Mesothelial cell of epicardium (in vitro differentiated cells): ENCODE data around the gene ACOT11. TPM values are rescaled to one million over a fixed set of nuclear protein-coding genes. Genes with fewer than 3 reads are reported as not detected.

Source experiments
- DNase-seq, 2 experiments: peaks; one replicate each; pipeline ENCODE4 v3.0.0; 2021; ENCODE audit warnings: low spot score in 2 of 2; ENCODE audit not compliant: unreplicated experiment in 2 of 2
- H3K27ac Mint-ChIP-seq: 2 replicates; pipeline ENCODE4 v1.8.0; 2021; ENCODE audit warnings: mixed read lengths
- H3K27me3 Mint-ChIP-seq: 2 replicates; pipeline ENCODE4 v1.8.0; 2021; ENCODE audit warnings: low read depth, mixed read lengths
- H3K36me3 Mint-ChIP-seq: 2 replicates; pipeline ENCODE4 v1.8.0; 2021; ENCODE audit warnings: mixed read lengths
- H3K4me1 Mint-ChIP-seq: 2 replicates; pipeline ENCODE4 v1.8.0; 2021; ENCODE audit warnings: mixed read lengths
- H3K4me3 Mint-ChIP-seq: 2 replicates; pipeline ENCODE4 v1.8.0; 2021; ENCODE audit warnings: mild to moderate bottlenecking, moderate library complexity, mixed read lengths
- H3K9me3 Mint-ChIP-seq: 2 replicates; pipeline ENCODE4 v1.8.0; 2021; ENCODE audit warnings: mixed read lengths
- CTCF ChIP-seq: fragments of 200-600 bp; sonication (generic); IDR thresholded peaks from one replicate; pipeline ENCODE4 v1.5.0; 2021; ENCODE audit warnings: antibody characterized with exemption; ENCODE audit not compliant: unreplicated experiment
- total RNA-seq: library from RNA; stranded (reverse); gene quantifications from 3 replicates; pipeline ENCODE4 v1.2.1, GENCODE V29; 2021

ACOT11 gene
- total RNA-seq, 1 donor from 2014 or later = 10.3 TPM

GRCh38 chr1:54649921-54650320, 101.9 kb downstream of the ACOT11 start:
- Mint-ChIP-seq H3K9me3 (no peaks in the 10 kb centered on the region), H3K27ac (no peak overlapping the region), H3K36me3 (no peaks in the 10 kb centered on the region), H3K27me3 (peaks cover 14% of the 10 kb centered on the region), H3K4me1 (no peaks in the 10 kb centered on the region), H3K4me3 (no peak overlapping the region)
- DNase-seq = no peak
- no peak for TF ChIP-seq CTCF

GRCh38 chr1:54650417-54650816, 102.4 kb downstream of the ACOT11 start:
- Mint-ChIP-seq H3K4me3 (no peak overlapping the region), H3K36me3 (no peaks in the 10 kb centered on the region)

GRCh38 chr1:54651608-54652007, 103.6 kb downstream of the ACOT11 start:
- no peaks in the 10 kb centered on the region for H3K4me1 Mint-ChIP-seq

More at GRCh38 chr1:54650417-54650816, 102.4 kb downstream of the ACOT11 start:
- no peak for DNase-seq
- Mint-ChIP-seq H3K27me3 (peaks cover 14% of the 10 kb centered on the region), H3K27ac (no peak overlapping the region), H3K4me1 (no peaks in the 10 kb centered on the region), H3K9me3 (no peaks in the 10 kb centered on the region)
- no peak for TF ChIP-seq CTCF

GRCh38 chr1:54652168-54652567, 104.1 kb downstream of the ACOT11 start:
- H3K27me3 Mint-ChIP-seq = peaks cover 12% of the 10 kb centered on the region
- TF ChIP-seq CTCF = no peak
- H3K27ac Mint-ChIP-seq = no peak overlapping the region
- no peak for DNase-seq
- no peak overlapping the region for H3K4me3 Mint-ChIP-seq
- no peaks in the 10 kb centered on the region for H3K4me1 Mint-ChIP-seq
- no peaks in the 10 kb centered on the region for H3K9me3 Mint-ChIP-seq
- H3K36me3 Mint-ChIP-seq = no peaks in the 10 kb centered on the region

More at GRCh38 chr1:54651608-54652007, 103.6 kb downstream of the ACOT11 start:
- no peak for DNase-seq
- Mint-ChIP-seq H3K27me3 (peaks cover 14% of the 10 kb centered on the region), H3K27ac (no peak overlapping the region), H3K4me3 (no peak overlapping the region), H3K36me3 (no peaks in the 10 kb centered on the region), H3K9me3 (no peaks in the 10 kb centered on the region)
- no peak for TF ChIP-seq CTCF

- DNase-seq = no peak
- Mint-ChIP-seq H3K9me3 (peaks cover 3% of the 10 kb centered on the region), H3K27me3 (peaks cover 12% of the 10 kb centered on the region), H3K36me3 (peaks cover 2% of the 10 kb centered on the region), H3K4me3 (no peak overlapping the region), H3K27ac (no peak overlapping the region), H3K4me1 (no peaks in the 10 kb centered on the region)
- no peak for TF ChIP-seq CTCF
Observed at GRCh38 chr1:54653036-54653435, 105.0 kb downstream of the ACOT11 start.

GRCh38 chr1:54658164-54658913, 110.3 kb downstream of the ACOT11 start:
- DNase-seq = no peak
- H3K27ac Mint-ChIP-seq = no peak overlapping the region
- no peak for TF ChIP-seq CTCF
- H3K4me1 Mint-ChIP-seq = no peaks in the 10 kb centered on the region
- H3K27me3 Mint-ChIP-seq = no peaks in the 10 kb centered on the region
- H3K36me3 Mint-ChIP-seq = peaks cover 7% of the 10 kb centered on the region
- peaks cover 15% of the 10 kb centered on the region for H3K9me3 Mint-ChIP-seq
- no peak overlapping the region for H3K4me3 Mint-ChIP-seq
